Nephron progenitor cell (in vitro differentiated cells): Measurements from ENCODE around the gene RGL1.

ENCODE experiments used
- DNase-seq: peaks from one replicate; pipeline ENCODE4 v3.0.0; 2021
- H3K27ac Mint-ChIP-seq: 2 replicates; pipeline ENCODE4 v1.8.0; 2021; ENCODE audit warnings: mild to moderate bottlenecking, moderate library complexity, mixed read lengths
- H3K27me3 Mint-ChIP-seq: 2 replicates; pipeline ENCODE4 v1.8.0; 2021; ENCODE audit warnings: mild to moderate bottlenecking, low read depth, mixed read lengths; ENCODE audit not compliant: poor library complexity
- H3K36me3 Mint-ChIP-seq: 2 replicates; pipeline ENCODE4 v1.8.0; 2021; ENCODE audit warnings: low read depth, mixed read lengths
- H3K4me1 Mint-ChIP-seq: 2 replicates; pipeline ENCODE4 v1.8.0; 2021; ENCODE audit warnings: mixed read lengths
- H3K4me3 Mint-ChIP-seq: 2 replicates; pipeline ENCODE4 v1.8.0; 2021; ENCODE audit warnings: mild to moderate bottlenecking, moderate library complexity, mixed read lengths
- H3K9me3 Mint-ChIP-seq: 2 replicates; pipeline ENCODE4 v1.8.0; 2021; ENCODE audit warnings: mild to moderate bottlenecking, moderate library complexity, mixed read lengths
- CTCF ChIP-seq: fragments of 200-600 bp; sonication (generic); IDR thresholded peaks from 2 replicates; pipeline ENCODE4 v1.5.0; 2021; ENCODE audit warnings: antibody characterized with exemption

The RGL1 gene

DNA sequence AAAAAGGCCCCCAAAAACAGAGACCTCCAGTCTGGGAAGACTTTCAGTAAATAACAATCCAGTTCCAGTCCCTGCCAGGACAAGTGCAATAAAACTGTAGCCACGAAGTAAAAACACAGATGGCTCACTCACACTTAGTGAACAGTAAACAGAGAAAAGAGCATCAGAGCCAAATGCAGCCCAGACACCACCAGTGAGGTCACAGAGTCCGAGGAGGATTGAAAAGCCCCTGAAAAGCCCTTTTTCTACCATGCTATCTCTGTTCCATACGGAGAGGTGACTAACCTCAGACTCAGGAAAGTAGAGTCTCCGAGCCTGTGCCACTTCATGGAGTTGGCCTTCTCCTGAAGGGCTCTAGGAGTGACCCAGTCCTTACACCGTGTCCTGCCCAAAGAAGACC is 148.1 kb downstream of the RGL1 start:
- Mint-ChIP-seq H3K27me3 (no peaks in the 10 kb centered on the region), H3K4me1 (peaks cover 19% of the 10 kb centered on the region), H3K27ac (peak overlapping the region; percentile 90), H3K9me3 (peaks cover 32% of the 10 kb centered on the region), H3K4me3 (no peak overlapping the region), H3K36me3 (peaks cover 33% of the 10 kb centered on the region)
- DNase-seq = no peak
- TF ChIP-seq CTCF = no peak

GRCh38 chr1:183954496-183954895 is 149.6 kb downstream of the RGL1 start:
- H3K27me3 Mint-ChIP-seq = no peaks in the 10 kb centered on the region
- H3K36me3 Mint-ChIP-seq = peaks cover 18% of the 10 kb centered on the region
- no peak for TF ChIP-seq CTCF

DNA sequence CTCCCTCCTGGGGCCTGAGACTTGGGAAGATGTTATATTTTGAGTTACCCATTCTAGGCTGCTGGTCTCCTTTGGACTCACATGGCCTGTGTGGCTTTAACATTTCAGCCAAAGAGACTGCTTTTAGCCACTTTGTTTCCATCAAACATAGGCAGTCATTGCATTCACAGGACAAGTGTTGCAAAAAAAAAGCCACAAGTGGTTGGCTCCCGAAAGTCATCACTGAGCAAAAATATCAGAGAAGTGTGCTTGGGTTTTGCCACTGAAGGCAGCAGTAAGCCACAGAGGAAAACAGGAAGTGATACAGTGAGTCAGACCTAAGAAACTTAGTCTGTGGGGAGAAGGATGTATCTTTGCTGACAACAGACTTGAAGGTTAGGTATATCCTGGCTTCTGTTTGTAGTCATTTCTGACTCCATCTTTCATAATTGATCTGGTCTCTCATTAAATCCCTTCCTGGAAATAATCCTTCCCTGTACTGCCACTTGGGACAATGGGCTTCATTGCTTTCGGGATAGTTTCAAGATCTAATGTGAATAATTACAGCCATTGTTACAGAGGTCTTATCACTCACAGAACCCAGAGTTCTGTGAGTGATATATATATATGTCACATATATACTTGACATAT is 151.8 kb downstream of the RGL1 start:
- Mint-ChIP-seq H3K4me3 (no peak overlapping the region), H3K4me1 (peaks cover 19% of the 10 kb centered on the region), H3K27ac (no peak overlapping the region), H3K36me3 (no peaks in the 10 kb centered on the region), H3K27me3 (no peaks in the 10 kb centered on the region), H3K9me3 (peaks cover 2% of the 10 kb centered on the region)
- DNase-seq = no peak
- no peak for TF ChIP-seq CTCF

More at GRCh38 chr1:183954496-183954895, 149.6 kb downstream of the RGL1 start:
- peaks cover 19% of the 10 kb centered on the region for H3K4me1 Mint-ChIP-seq
- no peak for DNase-seq
- H3K9me3 Mint-ChIP-seq = peaks cover 17% of the 10 kb centered on the region
- H3K4me3 Mint-ChIP-seq = no peak overlapping the region
- H3K27ac Mint-ChIP-seq = no peak overlapping the region

DNA sequence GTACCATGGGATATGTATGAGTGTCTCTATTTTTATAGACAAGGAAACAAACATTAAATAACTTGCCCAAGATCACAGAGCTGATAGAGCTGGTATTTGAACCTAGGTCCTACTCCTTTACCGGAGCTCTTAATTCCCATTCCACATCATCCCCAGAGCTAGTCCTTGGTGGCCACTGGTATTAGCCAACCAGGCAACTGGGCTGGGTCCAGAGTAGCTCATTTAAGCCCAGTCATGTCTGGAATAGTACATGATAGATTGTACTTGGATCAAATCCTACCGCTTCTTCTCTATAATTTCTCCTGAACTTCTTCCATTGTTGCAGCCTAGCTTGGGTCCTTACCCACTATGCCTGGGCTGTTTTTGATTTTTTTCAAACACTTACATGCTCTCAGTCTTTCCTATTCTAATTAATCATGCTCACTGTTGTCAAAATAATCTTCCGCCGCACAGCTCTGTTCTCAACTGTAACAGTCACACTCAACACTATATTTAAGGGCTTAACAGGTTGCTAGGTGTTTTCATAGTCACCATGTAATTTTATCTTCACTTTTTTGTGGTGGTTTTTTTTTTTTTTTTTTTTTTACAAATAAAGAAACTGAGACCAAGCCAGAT is 152.4 kb downstream of the RGL1 start:
- no peaks in the 10 kb centered on the region for H3K9me3 Mint-ChIP-seq
- no peaks in the 10 kb centered on the region for H3K36me3 Mint-ChIP-seq
- peaks cover 16% of the 10 kb centered on the region for H3K4me1 Mint-ChIP-seq
- no peak for DNase-seq
- TF ChIP-seq CTCF = no peak
- no peak overlapping the region for H3K27ac Mint-ChIP-seq
- no peaks in the 10 kb centered on the region for H3K27me3 Mint-ChIP-seq
- no peak overlapping the region for H3K4me3 Mint-ChIP-seq

DNA sequence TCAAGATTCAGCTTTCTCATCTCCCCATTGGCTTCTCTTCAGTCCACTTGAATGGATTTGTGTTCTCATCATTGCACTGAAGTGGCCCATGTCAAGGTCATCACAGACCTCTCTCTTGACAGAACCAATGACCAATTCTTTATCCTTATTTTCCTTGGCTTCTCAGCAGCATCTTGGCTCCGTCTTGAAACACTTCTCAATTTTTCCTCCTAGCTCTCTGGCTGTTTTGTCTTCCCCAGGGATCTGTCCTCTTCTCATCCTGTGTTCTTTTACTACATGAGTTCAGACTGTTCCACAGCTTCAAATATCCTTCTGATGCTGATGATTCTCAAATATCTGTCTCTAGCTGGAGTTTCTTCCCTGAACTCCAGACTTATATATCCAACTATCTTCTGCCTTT is 154.0 kb downstream of the RGL1 start:
- no peak for DNase-seq
- H3K27ac Mint-ChIP-seq = no peak overlapping the region
- no peaks in the 10 kb centered on the region for H3K36me3 Mint-ChIP-seq
- TF ChIP-seq CTCF = no peak
- H3K9me3 Mint-ChIP-seq = no peaks in the 10 kb centered on the region
- H3K4me1 Mint-ChIP-seq = no peaks in the 10 kb centered on the region
- H3K27me3 Mint-ChIP-seq = no peaks in the 10 kb centered on the region
- no peak overlapping the region for H3K4me3 Mint-ChIP-seq

DNA sequence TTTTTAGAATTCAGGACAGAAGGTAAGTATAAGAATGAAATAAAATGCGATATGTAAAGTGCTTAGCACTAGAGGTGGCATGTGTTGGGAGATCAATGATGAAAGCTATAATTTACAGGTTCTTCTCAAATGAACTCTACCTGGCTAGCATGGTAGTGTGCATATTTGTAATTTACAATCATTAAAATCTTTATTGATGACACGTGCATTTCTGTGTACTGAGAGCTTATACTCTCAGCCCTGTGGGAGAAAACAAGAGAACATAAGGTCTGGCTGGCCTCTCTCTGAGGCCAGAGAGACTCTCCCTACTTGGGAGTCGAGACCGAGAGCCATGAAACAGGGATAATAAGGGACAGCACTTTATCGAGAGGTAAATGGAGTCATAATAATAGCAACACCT is 156.2 kb downstream of the RGL1 start:
- Mint-ChIP-seq H3K36me3 (no peaks in the 10 kb centered on the region), H3K9me3 (no peaks in the 10 kb centered on the region), H3K4me3 (no peak overlapping the region), H3K4me1 (no peaks in the 10 kb centered on the region), H3K27ac (no peak overlapping the region), H3K27me3 (no peaks in the 10 kb centered on the region)
- no peak for TF ChIP-seq CTCF
- DNase-seq = no peak
